Endothelial cell of umbilical vein (primary cell): ENCODE results near the gene FICD. TPM values are rescaled to one million over a fixed set of nuclear protein-coding genes. Genes with fewer than 3 reads are reported as not detected.

ENCODE experiments used
- BruUV-seq: library from RNA; stranded (reverse); fragments of 400-500 nt; replicated peaks from 2 replicates; lab custom pipeline; 2021; lab: Mats Ljungman, UMichigan
- CTCF ChIA-PET: fragments of 300-600, 350-600 bp; sonication (Branson Sonifier 250); formaldehyde crosslinking; loops from one replicate; lab custom pipeline; 2021; ENCODE audit warnings: antibody characterized with exemption, inconsistent platforms; lab: Charles Lee
- POLR2A ChIA-PET: fragments of 300-600, 350-600 bp; sonication (Branson Sonifier 250); formaldehyde crosslinking; loops from one replicate; lab custom pipeline; 2021; ENCODE audit warnings: antibody characterized with exemption, inconsistent platforms; lab: Charles Lee
- DNase-seq: peaks from one replicate; pipeline ENCODE4 v3.0.0-alpha.2; 2011; ENCODE audit warnings: low read depth, low spot score
- FAIRE-seq: peaks from 2 replicates; lab custom pipeline; 2011; peaks lifted over from hg19 to GRCh38; lab: Jason Lieb, UNC
- H2AFZ ChIP-seq: 2 replicates; pipeline ENCODE4 v1.6.0; 2012; ENCODE audit warnings: low read depth, low read length, control low read depth, inconsistent platforms
- H3K27ac ChIP-seq: 2 replicates; pipeline ENCODE4 v1.5.1; 2011; ENCODE audit warnings: low read depth, mild to moderate bottlenecking, control low read depth, low read length, moderate library complexity; ENCODE audit not compliant: insufficient read depth
- H3K27me3 ChIP-seq, 2 experiments: 2 replicates each; pipeline versions ENCODE4 v1.6.0 to v1.6.1; 2011; ENCODE audit warnings: low read length in 2 of 2, mixed read lengths in 1 of 2; ENCODE audit not compliant: control insufficient read depth in 2 of 2, insufficient read depth in 2 of 2
- H3K36me3 ChIP-seq, 2 experiments: 2 replicates in 1 of 2; 3 replicates in 1 of 2; pipeline ENCODE4 v1.5.1; 2011; ENCODE audit warnings: low read length in 2 of 2, mild to moderate bottlenecking in 1 of 2, moderate library complexity in 1 of 2; ENCODE audit not compliant: control insufficient read depth in 2 of 2, insufficient read depth in 2 of 2; ENCODE audit errors: extremely low read depth in 1 of 2
- H3K4me1 ChIP-seq: 3 replicates; pipeline ENCODE4 v1.5.1; 2011; ENCODE audit warnings: mild to moderate bottlenecking, low read length; ENCODE audit not compliant: control insufficient read depth, insufficient read depth; ENCODE audit errors: extremely low read depth
- H3K4me2 ChIP-seq: 2 replicates; pipeline ENCODE4 v1.6.1; 2011; ENCODE audit warnings: low read length, control low read depth, mixed read lengths; ENCODE audit not compliant: insufficient read depth
- H3K4me3 ChIP-seq, 3 experiments: fragments of 200-600 bp in 1 of 3; sonication (generic), shearing (Covaris generic) in 1 of 3; replicated peaks in 1 of 3; 2 replicates each; pipeline ENCODE4 v1.5.1; 2011 to 2016; ENCODE audit warnings: control low read depth in 3 of 3, low read length in 3 of 3, mild to moderate bottlenecking in 2 of 3, inconsistent platforms in 1 of 3, low read depth in 1 of 3, moderate library complexity in 1 of 3; ENCODE audit not compliant: insufficient read depth in 1 of 3
- H3K79me2 ChIP-seq: 2 replicates; pipeline ENCODE4 v1.6.0; 2012; ENCODE audit warnings: low read length, inconsistent platforms; ENCODE audit not compliant: control insufficient read depth, insufficient read depth
- H3K9ac ChIP-seq: replicated peaks from 2 replicates; pipeline ENCODE3; 2011; ENCODE audit warnings: low read length, control low read depth; ENCODE audit not compliant: insufficient read depth; ENCODE audit errors: extremely low read depth
- H3K9me1 ChIP-seq: replicated peaks from 3 replicates; pipeline ENCODE4 v1.6.0; 2011; ENCODE audit warnings: mild to moderate bottlenecking, low read length; ENCODE audit not compliant: control insufficient read depth, insufficient read depth; ENCODE audit errors: extremely low read depth
- H3K9me3 ChIP-seq: replicated peaks from 2 replicates; pipeline ENCODE4 v1.5.1; 2012; ENCODE audit warnings: low read length, inconsistent platforms; ENCODE audit not compliant: control insufficient read depth, insufficient read depth
- H4K20me1 ChIP-seq: replicated peaks from 2 replicates; pipeline ENCODE3; 2011; ENCODE audit warnings: mild to moderate bottlenecking, low read length; ENCODE audit not compliant: control insufficient read depth, insufficient read depth; ENCODE audit errors: extremely low read depth
- CTCF ChIP-seq, 2 donors: IDR thresholded peaks; 1 replicate in 1 of 2; 2 replicates in 1 of 2; pipeline ENCODE4 v1.5.1; 2011; ENCODE audit warnings: low read length in 2 of 2, mild to moderate bottlenecking in 2 of 2, moderate library complexity in 2 of 2, control low read depth in 1 of 2, inconsistent platforms in 1 of 2, low read depth in 1 of 2; ENCODE audit not compliant: insufficient read depth in 1 of 2; ENCODE audit errors: extremely low read depth in 1 of 2
- EZH2 ChIP-seq: IDR thresholded peaks from 2 replicates; pipeline ENCODE4 v1.6.1; 2012; ENCODE audit warnings: borderline replicate concordance, low read depth, mild to moderate bottlenecking, moderate library complexity, low read length, inconsistent platforms; ENCODE audit not compliant: severe bottlenecking
- FOS ChIP-seq: IDR thresholded peaks from 2 replicates; pipeline ENCODE4 v1.6.1; 2011; ENCODE audit warnings: mild to moderate bottlenecking, low read length, moderate library complexity, borderline replicate concordance; ENCODE audit not compliant: insufficient read depth
- GATA2 ChIP-seq: IDR thresholded peaks from 2 replicates; pipeline ENCODE4 v1.7.0; 2011; ENCODE audit warnings: low read depth, mild to moderate bottlenecking, moderate library complexity, mixed read lengths, low read length; ENCODE audit not compliant: insufficient read length, insufficient read depth
- JUN ChIP-seq: IDR thresholded peaks from 2 replicates; pipeline ENCODE4 v1.6.1; 2011; ENCODE audit warnings: borderline replicate concordance, low read depth; ENCODE audit not compliant: insufficient read length, insufficient read depth
- MAX ChIP-seq: IDR thresholded peaks from 2 replicates; pipeline ENCODE4 v1.6.1; 2011; ENCODE audit not compliant: insufficient read depth, insufficient read length
- MYC ChIP-seq: IDR thresholded peaks from one replicate; pipeline ENCODE4 v1.6.1; 2011; ENCODE audit warnings: mild to moderate bottlenecking, low read depth, low read length
- POLR2A ChIP-seq: IDR thresholded peaks from 2 replicates; pipeline ENCODE4 v1.6.1; 2012; ENCODE audit warnings: low read depth, mild to moderate bottlenecking, control low read depth, low read length
- POLR2AphosphoS5 ChIP-seq: IDR thresholded peaks from 2 replicates; pipeline ENCODE4 v1.6.1; 2012; ENCODE audit warnings: low read depth, mild to moderate bottlenecking, control low read depth, low read length, moderate library complexity; ENCODE audit not compliant: insufficient read depth
- dilution Hi-C: fragments of 300-500 bp; cut with MboI; formaldehyde crosslinking; loops from one replicate; pipeline ENCODE4 v1.15.0; 2019; ENCODE audit warnings: low sequenced_read_pairs; ENCODE audit not compliant: extremely low pct_ligation_motif_present
- intact Hi-C: fragments of 100-400 bp; cut with micrococcal nuclease; formaldehyde crosslinking; loops from one replicate; pipeline ENCODE4 v1.10.0; 2022
- polyA plus RNA-seq, 4 experiments: library from polyadenylated mRNA; depleted of rRNA in 3 of 4; stranded (reverse) in 3 of 4; unstranded in 1 of 4; fragments of >200 nt; gene quantifications; 2 replicates each; pipeline versions ENCODE4 v1.2.1 to v1.2.3, GENCODE V29; 2011 to 2012; ENCODE audit warnings: missing spikeins in 1 of 4
- total RNA-seq: library from RNA; stranded (reverse); gene quantifications from 2 replicates; pipeline ENCODE4 v1.2.3, GENCODE V29; 2021

The FICD gene
- total and polyA plus RNA-seq, 2 donors (not counting 3 experiments of a cell fraction or from before 2014, with no cell fraction given): 3.9 to 6.1 TPM

- dilution Hi-C loops: no loop called here
- intact Hi-C loops: no loop called here
- no peaks in the 10 kb centered on the region for H3K79me2 ChIP-seq
- no peak for TF ChIP-seq FOS
- no peak for TF ChIP-seq JUN
- TF ChIP-seq POLR2A: no peak
- no peak for TF ChIP-seq GATA2
- TF ChIP-seq POLR2AphosphoS5: no peak
- no peak for TF ChIP-seq CTCF (IDR thresholded peaks at IDR 0.05; ENCODE audit: extremely low read depth in 1 of 2, insufficient read depth in 1 of 2, low read depth in 1 of 2, low read length in 2 of 2)
- TF ChIP-seq MYC: no peak
- no peak for TF ChIP-seq MAX
- no peak for TF ChIP-seq EZH2
- BruUV-seq: no TSS peak
- ChIA-PET POLR2A (no interaction called here), CTCF (no interaction called here)
- H3K9me3 ChIP-seq: no peaks in the 10 kb centered on the region
- no peak overlapping the region for H3K27ac ChIP-seq
- no peaks in the 10 kb centered on the region for H3K27me3 ChIP-seq
- no peak overlapping the region for H3K4me3 ChIP-seq
- no peak overlapping the region for H3K9ac ChIP-seq
- DNase-seq (no peak), FAIRE-seq (no peak)
- no peaks in the 10 kb centered on the region for H3K36me3 ChIP-seq
- H2AFZ ChIP-seq: no peak overlapping the region
- H3K9me1 ChIP-seq: no peaks in the 10 kb centered on the region
- no peak overlapping the region for H3K4me2 ChIP-seq
- H4K20me1 ChIP-seq: no peaks in the 10 kb centered on the region
- no peaks in the 10 kb centered on the region for H3K4me1 ChIP-seq
Observed at GRCh38 chr12:108477055-108477880, 37.8 kb upstream of the FICD start.
